GM06990 (cell line): ENCODE measurements around the gene CAMSAP1.
"Not testable (repeated sequence)": the region's sequence is repeated elsewhere in the genome, so short reads cannot be mapped to it uniquely, and the experiment has no call there.

Experiments
- DNase-seq: peaks from one replicate; pipeline ENCODE4 v3.0.0-alpha.2; 2011; ENCODE audit not compliant: insufficient read length; ENCODE audit errors: extremely low read depth
- H3K27me3 ChIP-seq: replicated peaks from 2 replicates; pipeline ENCODE4 v1.6.0; 2011; ENCODE audit warnings: low read length; ENCODE audit not compliant: control insufficient read depth, insufficient read depth
- H3K36me3 ChIP-seq: 2 replicates; pipeline ENCODE4 v1.5.1; 2011; ENCODE audit warnings: low read length; ENCODE audit not compliant: control insufficient read depth, insufficient read depth
- H3K4me3 ChIP-seq: replicated peaks from 2 replicates; pipeline ENCODE4 v1.5.1; 2011; ENCODE audit warnings: low read depth, mild to moderate bottlenecking, control low read depth, low read length
- CTCF ChIP-seq: IDR thresholded peaks from 2 replicates; pipeline ENCODE4 v1.5.1; 2011; ENCODE audit warnings: low read length, control low read depth, mild to moderate bottlenecking, inconsistent platforms; ENCODE audit not compliant: insufficient read depth, poor library complexity, severe bottlenecking

The CAMSAP1 gene

GRCh38 chr9:135896205-135896604, 11.1 kb downstream of the CAMSAP1 start:
- no peak for TF ChIP-seq CTCF
- no peak for DNase-seq
- Histone ChIP-seq H3K36me3 (no peaks in the 10 kb centered on the region), H3K4me3 (no peak overlapping the region), H3K27me3 (no peaks in the 10 kb centered on the region)

DNA sequence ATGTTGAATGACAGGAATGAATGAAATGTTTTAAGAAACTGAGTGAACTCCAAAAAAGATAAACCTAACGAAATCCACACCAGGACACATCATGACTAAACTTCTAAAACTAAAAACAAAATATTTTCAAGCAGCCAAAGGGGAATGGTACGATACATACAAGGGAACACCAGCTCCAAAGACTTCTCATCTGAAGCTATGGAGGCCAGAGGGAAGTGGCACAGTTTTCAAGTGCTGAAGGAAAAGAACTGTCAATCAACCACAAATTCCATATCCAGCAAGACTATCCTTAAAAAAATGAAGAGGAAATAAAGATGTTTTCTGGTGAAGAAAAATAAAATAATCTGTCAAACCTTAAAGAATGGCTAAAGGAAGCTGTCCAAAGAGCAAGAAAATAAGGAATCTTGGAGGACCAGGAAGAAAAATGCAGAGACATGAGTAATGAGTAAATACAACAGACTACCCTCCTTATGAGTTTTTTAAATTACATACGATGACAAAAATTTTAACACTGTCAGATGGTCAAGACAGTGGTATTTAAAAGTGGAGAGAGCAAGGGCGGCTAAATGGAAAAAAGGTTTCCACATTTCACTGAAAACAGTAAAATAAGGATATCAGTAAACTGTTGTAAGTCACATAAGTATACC, 12.0 kb downstream of the CAMSAP1 start:
- Histone ChIP-seq H3K27me3 (no peaks in the 10 kb centered on the region), H3K36me3 (no peaks in the 10 kb centered on the region), H3K4me3 (no peak overlapping the region)
- no peak for DNase-seq
- TF ChIP-seq CTCF, result no peak

- TF ChIP-seq CTCF, result no peak
- no peak for DNase-seq
- H3K27me3 ChIP-seq, result no peaks in the 10 kb centered on the region
These were observed 14.2 kb downstream of the CAMSAP1 start for GRCh38 chr9:135893104-135893503.

GRCh38 chr9:135892327-135892726, 15.0 kb downstream of the CAMSAP1 start:
- H3K36me3 ChIP-seq, result not testable (repeated sequence)

More at GRCh38 chr9:135893104-135893503, 14.2 kb downstream of the CAMSAP1 start:
- no peaks in the 10 kb centered on the region; the same call in 1 of the 2 replicates for H3K36me3 ChIP-seq
- H3K4me3 ChIP-seq, result no peak overlapping the region

GRCh38 chr9:135891027-135891631, 16.2 kb downstream of the CAMSAP1 start:
- no peak for TF ChIP-seq CTCF
- Histone ChIP-seq H3K4me3 (no peak overlapping the region), H3K27me3 (no peaks in the 10 kb centered on the region), H3K36me3 (no peaks in the 10 kb centered on the region; the same call in 1 of the 2 replicates)
- DNase-seq, result no peak

More at GRCh38 chr9:135892327-135892726, 15.0 kb downstream of the CAMSAP1 start:
- DNase-seq, H3K27me3 ChIP-seq, H3K4me3 ChIP-seq: not testable (repeated sequence)

GRCh38 chr9:135890190-135891026, 16.9 kb downstream of the CAMSAP1 start:
- Histone ChIP-seq H3K4me3 (no peak overlapping the region), H3K36me3 (no peaks in the 10 kb centered on the region; the same call in 1 of the 2 replicates), H3K27me3 (no peaks in the 10 kb centered on the region)
- no peak for TF ChIP-seq CTCF
- no peak for DNase-seq
